WTC11 (cell line): ENCODE results near the gene RTN4. TPM values are rescaled to one million over a fixed set of nuclear protein-coding genes. Genes with fewer than 3 reads are reported as not detected.

Experiments used
- ATAC-seq: fragments of 200-7000 bp; cut with Tn5 transposase; 2 replicates; pipeline ENCODE4 v1.10.0; 2021; ENCODE audit warnings: mild to moderate bottlenecking, moderate library complexity
- CTCF ChIA-PET: fragments of 300-600 bp; sonication (Branson Sonifier 250); formaldehyde crosslinking; loops from one replicate; lab custom pipeline; 2021; ENCODE audit warnings: antibody characterized with exemption; lab: Charles Lee
- POLR2A ChIA-PET: fragments of 350-600 bp; sonication (Branson Sonifier 250); formaldehyde crosslinking; loops from one replicate; lab custom pipeline; 2021; ENCODE audit warnings: antibody characterized with exemption; lab: Charles Lee
- DNase-seq: peaks from one replicate; pipeline ENCODE4 v3.0.0; 2021; ENCODE audit warnings: low spot score
- H3K27ac Mint-ChIP-seq: 2 replicates; pipeline ENCODE4 v1.8.0; 2021; ENCODE audit warnings: mixed read lengths
- H3K27me3 Mint-ChIP-seq: 2 replicates; pipeline ENCODE4 v1.8.0; 2021; ENCODE audit warnings: low read depth, mild to moderate bottlenecking, moderate library complexity, mixed read lengths
- H3K36me3 Mint-ChIP-seq: 2 replicates; pipeline ENCODE4 v1.8.0; 2021; ENCODE audit warnings: mixed read lengths
- H3K4me1 Mint-ChIP-seq: 2 replicates; pipeline ENCODE4 v1.8.0; 2022; ENCODE audit warnings: mixed read lengths
- H3K4me3 Mint-ChIP-seq: 2 replicates; pipeline ENCODE4 v1.8.0; 2021; ENCODE audit warnings: mild to moderate bottlenecking, moderate library complexity, mixed read lengths
- H3K9me3 Mint-ChIP-seq: 2 replicates; pipeline ENCODE4 v1.8.0; 2021; ENCODE audit warnings: mixed read lengths
- ESRRA ChIP-seq: sonication (generic); formaldehyde crosslinking; IDR thresholded peaks from 2 replicates; pipeline ENCODE4 v1.8.1; 2022; ENCODE audit warnings: mild to moderate bottlenecking, missing genetic modification reagents, borderline replicate concordance
- JAZF1 ChIP-seq: fragments of 250-450 bp; sonication (Bioruptor Pico); IDR thresholded peaks from 2 replicates; pipeline ENCODE4 v1.9.0; 2021; ENCODE audit warnings: moderate library complexity, mild to moderate bottlenecking, inconsistent platforms
- SP1 ChIP-seq: sonication (generic); formaldehyde crosslinking; conservative IDR thresholded peaks from 2 replicates; pipeline ENCODE4 v1.8.1; 2022; ENCODE audit warnings: missing genetic modification reagents
- ZNF317 ChIP-seq: sonication (generic); formaldehyde crosslinking; IDR thresholded peaks from 2 replicates; pipeline ENCODE4 v1.8.1; 2023; ENCODE audit warnings: low read depth, mild to moderate bottlenecking, moderate library complexity, missing genetic modification reagents, borderline replicate concordance
- total RNA-seq: library from RNA; stranded (reverse); gene quantifications from 3 replicates; pipeline ENCODE4 v1.2.3, GENCODE V29; 2021
- TF ChIP-seq, protein P1 (sequence below): fragments of 250-450 bp; sonication (Bioruptor Pico); IDR thresholded peaks from 2 replicates; pipeline ENCODE4 v1.9.0; 2021; ENCODE audit warnings: mild to moderate bottlenecking, borderline replicate concordance
- TF ChIP-seq, protein P2 (sequence below): sonication (generic); formaldehyde crosslinking; IDR thresholded peaks from 2 replicates; pipeline ENCODE4 v1.8.0; 2022; ENCODE audit warnings: missing genetic modification reagents
- TF ChIP-seq, protein P3 (sequence below): sonication (generic); formaldehyde crosslinking; conservative IDR thresholded peaks from 2 replicates; pipeline ENCODE4 v1.8.1; 2023; ENCODE audit warnings: mild to moderate bottlenecking, low read depth, missing genetic modification reagents, moderate library complexity
- TF ChIP-seq, protein P4 (sequence below): sonication (generic); formaldehyde crosslinking; IDR thresholded peaks from 2 replicates; pipeline ENCODE4 v1.8.1; 2023; ENCODE audit warnings: mild to moderate bottlenecking, missing genetic modification reagents, borderline replicate concordance
- TF ChIP-seq, protein P5 (sequence below): sonication (generic); formaldehyde crosslinking; IDR thresholded peaks from 2 replicates; pipeline ENCODE4 v1.8.1; 2023; ENCODE audit warnings: mild to moderate bottlenecking, missing genetic modification reagents
- TF ChIP-seq, protein P6 (sequence below): fragments of 250-450 bp; sonication (Bioruptor Pico); IDR thresholded peaks from 2 replicates; pipeline ENCODE4 v1.8.0; 2021; ENCODE audit warnings: mild to moderate bottlenecking
- TF ChIP-seq, protein P7 (sequence below): fragments of 200-600 bp; IDR thresholded peaks from 2 replicates; pipeline ENCODE4 v1.8.0; 2022; ENCODE audit warnings: antibody characterized with exemption

The RTN4 gene
- total RNA-seq, 1 experiment from 2014 or later: 202 TPM

DNA sequence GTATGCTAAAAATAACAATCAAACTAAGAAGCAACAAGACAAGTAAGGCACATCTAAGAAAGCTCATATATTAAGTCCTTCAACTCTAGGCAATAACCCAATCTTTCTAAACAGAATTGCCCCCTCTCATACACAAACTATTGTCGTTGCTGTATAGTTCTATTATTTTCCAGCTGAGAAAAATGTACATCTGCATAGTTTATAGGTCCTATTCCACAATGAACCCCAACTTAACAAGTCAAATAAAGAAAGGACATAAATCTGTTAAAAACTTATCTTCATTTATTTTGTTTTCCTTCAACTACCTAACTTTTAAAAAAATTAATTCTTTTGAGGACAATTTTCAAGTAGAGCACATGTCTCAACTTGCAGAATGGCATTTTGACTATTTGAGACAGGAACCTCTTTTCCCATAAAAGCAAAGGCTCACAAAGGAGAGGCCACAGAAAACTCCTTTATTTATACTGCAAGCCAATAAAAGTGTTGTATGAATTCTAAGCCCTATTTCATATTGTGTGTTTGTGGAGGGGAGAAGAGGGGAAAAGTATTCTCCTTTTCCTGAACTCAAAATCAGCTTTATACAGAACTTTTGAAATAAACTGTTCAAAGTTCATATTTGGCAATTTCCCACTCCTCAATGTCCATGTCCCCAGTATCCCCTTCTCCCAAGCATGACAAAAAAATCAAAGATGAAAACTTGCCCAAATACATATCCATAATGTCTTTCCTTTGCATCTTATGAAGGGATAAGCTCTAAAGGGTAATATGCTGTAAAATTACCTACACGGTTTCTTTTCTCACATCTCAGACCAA is 37.4 kb downstream of the RTN4 start (continued):
- TF ChIP-seq, protein P1, sequence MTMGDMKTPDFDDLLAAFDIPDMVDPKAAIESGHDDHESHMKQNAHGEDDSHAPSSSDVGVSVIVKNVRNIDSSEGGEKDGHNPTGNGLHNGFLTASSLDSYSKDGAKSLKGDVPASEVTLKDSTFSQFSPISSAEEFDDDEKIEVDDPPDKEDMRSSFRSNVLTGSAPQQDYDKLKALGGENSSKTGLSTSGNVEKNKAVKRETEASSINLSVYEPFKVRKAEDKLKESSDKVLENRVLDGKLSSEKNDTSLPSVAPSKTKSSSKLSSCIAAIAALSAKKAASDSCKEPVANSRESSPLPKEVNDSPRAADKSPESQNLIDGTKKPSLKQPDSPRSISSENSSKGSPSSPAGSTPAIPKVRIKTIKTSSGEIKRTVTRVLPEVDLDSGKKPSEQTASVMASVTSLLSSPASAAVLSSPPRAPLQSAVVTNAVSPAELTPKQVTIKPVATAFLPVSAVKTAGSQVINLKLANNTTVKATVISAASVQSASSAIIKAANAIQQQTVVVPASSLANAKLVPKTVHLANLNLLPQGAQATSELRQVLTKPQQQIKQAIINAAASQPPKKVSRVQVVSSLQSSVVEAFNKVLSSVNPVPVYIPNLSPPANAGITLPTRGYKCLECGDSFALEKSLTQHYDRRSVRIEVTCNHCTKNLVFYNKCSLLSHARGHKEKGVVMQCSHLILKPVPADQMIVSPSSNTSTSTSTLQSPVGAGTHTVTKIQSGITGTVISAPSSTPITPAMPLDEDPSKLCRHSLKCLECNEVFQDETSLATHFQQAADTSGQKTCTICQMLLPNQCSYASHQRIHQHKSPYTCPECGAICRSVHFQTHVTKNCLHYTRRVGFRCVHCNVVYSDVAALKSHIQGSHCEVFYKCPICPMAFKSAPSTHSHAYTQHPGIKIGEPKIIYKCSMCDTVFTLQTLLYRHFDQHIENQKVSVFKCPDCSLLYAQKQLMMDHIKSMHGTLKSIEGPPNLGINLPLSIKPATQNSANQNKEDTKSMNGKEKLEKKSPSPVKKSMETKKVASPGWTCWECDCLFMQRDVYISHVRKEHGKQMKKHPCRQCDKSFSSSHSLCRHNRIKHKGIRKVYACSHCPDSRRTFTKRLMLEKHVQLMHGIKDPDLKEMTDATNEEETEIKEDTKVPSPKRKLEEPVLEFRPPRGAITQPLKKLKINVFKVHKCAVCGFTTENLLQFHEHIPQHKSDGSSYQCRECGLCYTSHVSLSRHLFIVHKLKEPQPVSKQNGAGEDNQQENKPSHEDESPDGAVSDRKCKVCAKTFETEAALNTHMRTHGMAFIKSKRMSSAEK (CRISPR knock-in tag): no peak
- TF ChIP-seq SP1 (CRISPR knock-in tag): no peak
- TF ChIP-seq, protein P2, sequence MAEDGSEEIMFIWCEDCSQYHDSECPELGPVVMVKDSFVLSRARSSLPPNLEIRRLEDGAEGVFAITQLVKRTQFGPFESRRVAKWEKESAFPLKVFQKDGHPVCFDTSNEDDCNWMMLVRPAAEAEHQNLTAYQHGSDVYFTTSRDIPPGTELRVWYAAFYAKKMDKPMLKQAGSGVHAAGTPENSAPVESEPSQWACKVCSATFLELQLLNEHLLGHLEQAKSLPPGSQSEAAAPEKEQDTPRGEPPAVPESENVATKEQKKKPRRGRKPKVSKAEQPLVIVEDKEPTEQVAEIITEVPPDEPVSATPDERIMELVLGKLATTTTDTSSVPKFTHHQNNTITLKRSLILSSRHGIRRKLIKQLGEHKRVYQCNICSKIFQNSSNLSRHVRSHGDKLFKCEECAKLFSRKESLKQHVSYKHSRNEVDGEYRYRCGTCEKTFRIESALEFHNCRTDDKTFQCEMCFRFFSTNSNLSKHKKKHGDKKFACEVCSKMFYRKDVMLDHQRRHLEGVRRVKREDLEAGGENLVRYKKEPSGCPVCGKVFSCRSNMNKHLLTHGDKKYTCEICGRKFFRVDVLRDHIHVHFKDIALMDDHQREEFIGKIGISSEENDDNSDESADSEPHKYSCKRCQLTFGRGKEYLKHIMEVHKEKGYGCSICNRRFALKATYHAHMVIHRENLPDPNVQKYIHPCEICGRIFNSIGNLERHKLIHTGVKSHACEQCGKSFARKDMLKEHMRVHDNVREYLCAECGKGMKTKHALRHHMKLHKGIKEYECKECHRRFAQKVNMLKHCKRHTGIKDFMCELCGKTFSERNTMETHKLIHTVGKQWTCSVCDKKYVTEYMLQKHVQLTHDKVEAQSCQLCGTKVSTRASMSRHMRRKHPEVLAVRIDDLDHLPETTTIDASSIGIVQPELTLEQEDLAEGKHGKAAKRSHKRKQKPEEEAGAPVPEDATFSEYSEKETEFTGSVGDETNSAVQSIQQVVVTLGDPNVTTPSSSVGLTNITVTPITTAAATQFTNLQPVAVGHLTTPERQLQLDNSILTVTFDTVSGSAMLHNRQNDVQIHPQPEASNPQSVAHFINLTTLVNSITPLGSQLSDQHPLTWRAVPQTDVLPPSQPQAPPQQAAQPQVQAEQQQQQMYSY: no peak
- TF ChIP-seq, protein P3, sequence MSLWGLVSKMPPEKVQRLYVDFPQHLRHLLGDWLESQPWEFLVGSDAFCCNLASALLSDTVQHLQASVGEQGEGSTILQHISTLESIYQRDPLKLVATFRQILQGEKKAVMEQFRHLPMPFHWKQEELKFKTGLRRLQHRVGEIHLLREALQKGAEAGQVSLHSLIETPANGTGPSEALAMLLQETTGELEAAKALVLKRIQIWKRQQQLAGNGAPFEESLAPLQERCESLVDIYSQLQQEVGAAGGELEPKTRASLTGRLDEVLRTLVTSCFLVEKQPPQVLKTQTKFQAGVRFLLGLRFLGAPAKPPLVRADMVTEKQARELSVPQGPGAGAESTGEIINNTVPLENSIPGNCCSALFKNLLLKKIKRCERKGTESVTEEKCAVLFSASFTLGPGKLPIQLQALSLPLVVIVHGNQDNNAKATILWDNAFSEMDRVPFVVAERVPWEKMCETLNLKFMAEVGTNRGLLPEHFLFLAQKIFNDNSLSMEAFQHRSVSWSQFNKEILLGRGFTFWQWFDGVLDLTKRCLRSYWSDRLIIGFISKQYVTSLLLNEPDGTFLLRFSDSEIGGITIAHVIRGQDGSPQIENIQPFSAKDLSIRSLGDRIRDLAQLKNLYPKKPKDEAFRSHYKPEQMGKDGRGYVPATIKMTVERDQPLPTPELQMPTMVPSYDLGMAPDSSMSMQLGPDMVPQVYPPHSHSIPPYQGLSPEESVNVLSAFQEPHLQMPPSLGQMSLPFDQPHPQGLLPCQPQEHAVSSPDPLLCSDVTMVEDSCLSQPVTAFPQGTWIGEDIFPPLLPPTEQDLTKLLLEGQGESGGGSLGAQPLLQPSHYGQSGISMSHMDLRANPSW (CRISPR knock-in tag): no peak

DNA sequence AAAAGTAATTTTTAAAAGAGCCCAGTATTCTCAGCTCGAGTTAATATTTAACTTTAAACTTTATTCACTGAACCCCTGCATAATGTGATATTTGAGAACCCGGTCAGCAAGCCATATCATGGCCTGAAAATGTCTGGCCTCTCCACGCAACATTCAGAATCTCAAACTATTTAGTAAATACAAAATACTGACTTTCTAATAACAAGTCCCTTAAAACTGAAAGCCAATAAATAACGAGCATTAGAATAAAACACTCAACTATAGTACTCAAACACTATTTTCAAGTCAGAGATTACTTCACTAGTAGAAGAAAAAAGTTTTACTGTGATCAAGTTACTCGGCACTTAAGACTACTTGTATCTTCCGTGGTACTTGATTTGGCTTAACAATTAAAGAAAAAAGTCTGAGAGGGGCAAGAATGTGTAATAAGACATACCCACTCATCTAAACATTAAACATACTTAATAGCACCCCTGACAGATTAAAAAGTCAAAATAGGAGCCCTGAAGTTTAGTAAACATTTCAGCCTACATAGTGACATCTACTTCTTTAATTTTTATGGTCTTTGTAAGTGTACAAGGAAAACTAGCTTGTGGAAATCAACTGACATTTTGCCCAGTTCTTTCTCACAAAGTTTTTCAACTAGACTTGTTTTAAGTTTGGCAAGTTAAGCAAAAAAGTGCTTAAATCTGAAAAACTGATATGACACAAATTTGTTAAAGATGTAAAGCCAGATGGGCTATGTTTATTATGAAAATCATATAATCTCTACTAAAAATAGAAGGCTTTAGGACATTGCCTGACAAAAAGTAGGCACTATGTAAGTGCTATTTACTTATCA is 38.2 kb downstream of the RTN4 start:
- Mint-ChIP-seq H3K36me3 (no peaks in the 10 kb centered on the region), H3K9me3 (no peaks in the 10 kb centered on the region), H3K4me3 (no peak overlapping the region), H3K27ac (no peak overlapping the region), H3K27me3 (no peaks in the 10 kb centered on the region), H3K4me1 (peaks cover 67% of the 10 kb centered on the region)
- POLR2A ChIA-PET: no interaction called here
- CTCF ChIA-PET: interaction anchor here (1.2 to 1.3 kb wide), 2 partner anchors 36 to 163 kb away, joined by 3 to 4 read pairs; no protein-coding TSS in a partner anchor
- ATAC-seq (no peak), DNase-seq (no peak)
- TF ChIP-seq, protein P4, sequence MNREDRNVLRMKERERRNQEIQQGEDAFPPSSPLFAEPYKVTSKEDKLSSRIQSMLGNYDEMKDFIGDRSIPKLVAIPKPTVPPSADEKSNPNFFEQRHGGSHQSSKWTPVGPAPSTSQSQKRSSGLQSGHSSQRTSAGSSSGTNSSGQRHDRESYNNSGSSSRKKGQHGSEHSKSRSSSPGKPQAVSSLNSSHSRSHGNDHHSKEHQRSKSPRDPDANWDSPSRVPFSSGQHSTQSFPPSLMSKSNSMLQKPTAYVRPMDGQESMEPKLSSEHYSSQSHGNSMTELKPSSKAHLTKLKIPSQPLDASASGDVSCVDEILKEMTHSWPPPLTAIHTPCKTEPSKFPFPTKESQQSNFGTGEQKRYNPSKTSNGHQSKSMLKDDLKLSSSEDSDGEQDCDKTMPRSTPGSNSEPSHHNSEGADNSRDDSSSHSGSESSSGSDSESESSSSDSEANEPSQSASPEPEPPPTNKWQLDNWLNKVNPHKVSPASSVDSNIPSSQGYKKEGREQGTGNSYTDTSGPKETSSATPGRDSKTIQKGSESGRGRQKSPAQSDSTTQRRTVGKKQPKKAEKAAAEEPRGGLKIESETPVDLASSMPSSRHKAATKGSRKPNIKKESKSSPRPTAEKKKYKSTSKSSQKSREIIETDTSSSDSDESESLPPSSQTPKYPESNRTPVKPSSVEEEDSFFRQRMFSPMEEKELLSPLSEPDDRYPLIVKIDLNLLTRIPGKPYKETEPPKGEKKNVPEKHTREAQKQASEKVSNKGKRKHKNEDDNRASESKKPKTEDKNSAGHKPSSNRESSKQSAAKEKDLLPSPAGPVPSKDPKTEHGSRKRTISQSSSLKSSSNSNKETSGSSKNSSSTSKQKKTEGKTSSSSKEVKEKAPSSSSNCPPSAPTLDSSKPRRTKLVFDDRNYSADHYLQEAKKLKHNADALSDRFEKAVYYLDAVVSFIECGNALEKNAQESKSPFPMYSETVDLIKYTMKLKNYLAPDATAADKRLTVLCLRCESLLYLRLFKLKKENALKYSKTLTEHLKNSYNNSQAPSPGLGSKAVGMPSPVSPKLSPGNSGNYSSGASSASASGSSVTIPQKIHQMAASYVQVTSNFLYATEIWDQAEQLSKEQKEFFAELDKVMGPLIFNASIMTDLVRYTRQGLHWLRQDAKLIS (CRISPR knock-in tag): no peak
- TF ChIP-seq, protein P5, sequence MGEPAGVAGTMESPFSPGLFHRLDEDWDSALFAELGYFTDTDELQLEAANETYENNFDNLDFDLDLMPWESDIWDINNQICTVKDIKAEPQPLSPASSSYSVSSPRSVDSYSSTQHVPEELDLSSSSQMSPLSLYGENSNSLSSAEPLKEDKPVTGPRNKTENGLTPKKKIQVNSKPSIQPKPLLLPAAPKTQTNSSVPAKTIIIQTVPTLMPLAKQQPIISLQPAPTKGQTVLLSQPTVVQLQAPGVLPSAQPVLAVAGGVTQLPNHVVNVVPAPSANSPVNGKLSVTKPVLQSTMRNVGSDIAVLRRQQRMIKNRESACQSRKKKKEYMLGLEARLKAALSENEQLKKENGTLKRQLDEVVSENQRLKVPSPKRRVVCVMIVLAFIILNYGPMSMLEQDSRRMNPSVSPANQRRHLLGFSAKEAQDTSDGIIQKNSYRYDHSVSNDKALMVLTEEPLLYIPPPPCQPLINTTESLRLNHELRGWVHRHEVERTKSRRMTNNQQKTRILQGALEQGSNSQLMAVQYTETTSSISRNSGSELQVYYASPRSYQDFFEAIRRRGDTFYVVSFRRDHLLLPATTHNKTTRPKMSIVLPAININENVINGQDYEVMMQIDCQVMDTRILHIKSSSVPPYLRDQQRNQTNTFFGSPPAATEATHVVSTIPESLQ: no peak
- TF ChIP-seq ESRRA (CRISPR knock-in tag): no peak
- TF ChIP-seq, protein P6, sequence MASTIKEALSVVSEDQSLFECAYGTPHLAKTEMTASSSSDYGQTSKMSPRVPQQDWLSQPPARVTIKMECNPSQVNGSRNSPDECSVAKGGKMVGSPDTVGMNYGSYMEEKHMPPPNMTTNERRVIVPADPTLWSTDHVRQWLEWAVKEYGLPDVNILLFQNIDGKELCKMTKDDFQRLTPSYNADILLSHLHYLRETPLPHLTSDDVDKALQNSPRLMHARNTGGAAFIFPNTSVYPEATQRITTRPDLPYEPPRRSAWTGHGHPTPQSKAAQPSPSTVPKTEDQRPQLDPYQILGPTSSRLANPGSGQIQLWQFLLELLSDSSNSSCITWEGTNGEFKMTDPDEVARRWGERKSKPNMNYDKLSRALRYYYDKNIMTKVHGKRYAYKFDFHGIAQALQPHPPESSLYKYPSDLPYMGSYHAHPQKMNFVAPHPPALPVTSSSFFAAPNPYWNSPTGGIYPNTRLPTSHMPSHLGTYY: no peak
- TF ChIP-seq, protein P7, sequence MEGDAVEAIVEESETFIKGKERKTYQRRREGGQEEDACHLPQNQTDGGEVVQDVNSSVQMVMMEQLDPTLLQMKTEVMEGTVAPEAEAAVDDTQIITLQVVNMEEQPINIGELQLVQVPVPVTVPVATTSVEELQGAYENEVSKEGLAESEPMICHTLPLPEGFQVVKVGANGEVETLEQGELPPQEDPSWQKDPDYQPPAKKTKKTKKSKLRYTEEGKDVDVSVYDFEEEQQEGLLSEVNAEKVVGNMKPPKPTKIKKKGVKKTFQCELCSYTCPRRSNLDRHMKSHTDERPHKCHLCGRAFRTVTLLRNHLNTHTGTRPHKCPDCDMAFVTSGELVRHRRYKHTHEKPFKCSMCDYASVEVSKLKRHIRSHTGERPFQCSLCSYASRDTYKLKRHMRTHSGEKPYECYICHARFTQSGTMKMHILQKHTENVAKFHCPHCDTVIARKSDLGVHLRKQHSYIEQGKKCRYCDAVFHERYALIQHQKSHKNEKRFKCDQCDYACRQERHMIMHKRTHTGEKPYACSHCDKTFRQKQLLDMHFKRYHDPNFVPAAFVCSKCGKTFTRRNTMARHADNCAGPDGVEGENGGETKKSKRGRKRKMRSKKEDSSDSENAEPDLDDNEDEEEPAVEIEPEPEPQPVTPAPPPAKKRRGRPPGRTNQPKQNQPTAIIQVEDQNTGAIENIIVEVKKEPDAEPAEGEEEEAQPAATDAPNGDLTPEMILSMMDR: no peak
- no peak for TF ChIP-seq JAZF1
- no peak for TF ChIP-seq ZNF317
